Astrocyte (in vitro differentiated cells and primary cell): ENCODE measurements around the gene PADI4. TPM values are rescaled to one million over a fixed set of nuclear protein-coding genes. Genes with fewer than 3 reads are reported as not detected.

Experiments
- DNase-seq: peaks from one replicate; pipeline ENCODE4 v3.0.0-alpha.2; 2010; ENCODE audit warnings: low read depth
- FAIRE-seq: peaks from 2 replicates; lab custom pipeline; 2011; peaks lifted over from hg19 to GRCh38; lab: Jason Lieb, UNC
- H2AFZ ChIP-seq: 2 replicates; pipeline ENCODE4 v1.6.0; 2012; ENCODE audit warnings: low read depth, low read length, inconsistent platforms
- H3K27ac ChIP-seq: 2 replicates; pipeline ENCODE4 v1.5.1; 2011; ENCODE audit warnings: low read depth, low read length, inconsistent platforms
- H3K27me3 ChIP-seq: 2 replicates; pipeline ENCODE4 v1.6.0; 2011; ENCODE audit warnings: low read length, inconsistent platforms; ENCODE audit not compliant: insufficient read depth
- H3K36me3 ChIP-seq: 2 replicates; pipeline ENCODE4 v1.5.1; 2011; ENCODE audit warnings: low read length, inconsistent platforms; ENCODE audit not compliant: insufficient read depth
- H3K4me1 ChIP-seq: 2 replicates; pipeline ENCODE4 v1.5.1; 2011; ENCODE audit warnings: low read length, inconsistent platforms; ENCODE audit not compliant: insufficient read depth
- H3K4me2 ChIP-seq: 2 replicates; pipeline ENCODE4 v1.6.0; 2012; ENCODE audit warnings: low read length, inconsistent platforms
- H3K4me3 ChIP-seq: 2 replicates; pipeline ENCODE4 v1.5.1; 2011; ENCODE audit warnings: low read depth, mild to moderate bottlenecking, low read length, inconsistent platforms; ENCODE audit not compliant: insufficient read depth
- H3K79me2 ChIP-seq: 2 replicates; pipeline ENCODE4 v1.6.0; 2012; ENCODE audit warnings: mild to moderate bottlenecking, low read length, inconsistent platforms; ENCODE audit not compliant: insufficient read depth
- H3K9ac ChIP-seq: 2 replicates; pipeline ENCODE4 v1.6.0; 2012; ENCODE audit warnings: mild to moderate bottlenecking, low read length, inconsistent platforms
- H3K9me3 ChIP-seq: 2 replicates; pipeline ENCODE4 v1.5.1; 2012; ENCODE audit warnings: low read depth, mild to moderate bottlenecking, low read length, inconsistent platforms; ENCODE audit not compliant: insufficient read depth
- H4K20me1 ChIP-seq: 2 replicates; pipeline ENCODE4 v1.6.0; 2012; ENCODE audit warnings: low read length, inconsistent platforms; ENCODE audit not compliant: insufficient read depth
- H3K27ac Mint-ChIP-seq: one replicate; pipeline ENCODE4 v1.8.0; 2021; ENCODE audit warnings: mild to moderate bottlenecking, mixed read lengths; ENCODE audit not compliant: unreplicated experiment
- H3K27me3 Mint-ChIP-seq: one replicate; pipeline ENCODE4 v1.8.0; 2021; ENCODE audit warnings: low read depth, mixed read lengths; ENCODE audit not compliant: unreplicated experiment
- H3K36me3 Mint-ChIP-seq: one replicate; pipeline ENCODE4 v1.8.0; 2021; ENCODE audit warnings: low read depth, mixed read lengths; ENCODE audit not compliant: unreplicated experiment
- H3K4me1 Mint-ChIP-seq: one replicate; pipeline ENCODE4 v1.8.0; 2021; ENCODE audit warnings: low read depth, mixed read lengths; ENCODE audit not compliant: unreplicated experiment
- H3K4me3 Mint-ChIP-seq: one replicate; pipeline ENCODE4 v1.8.0; 2021; ENCODE audit warnings: mild to moderate bottlenecking, moderate library complexity, mixed read lengths; ENCODE audit not compliant: unreplicated experiment
- H3K9me3 Mint-ChIP-seq: one replicate; pipeline ENCODE4 v1.8.0; 2021; ENCODE audit warnings: mild to moderate bottlenecking, mixed read lengths; ENCODE audit not compliant: unreplicated experiment
- EZH2 ChIP-seq: IDR thresholded peaks from 2 replicates; pipeline ENCODE4 v1.6.1; 2012; ENCODE audit warnings: mild to moderate bottlenecking, low read length, inconsistent platforms; ENCODE audit not compliant: insufficient read depth
- total RNA-seq: library from RNA; stranded (reverse); gene quantifications from 2 replicates; pipeline ENCODE4 v1.2.1, GENCODE V29; 2021
- TF ChIP-seq, protein P1 (sequence below): IDR thresholded peaks from 2 replicates; pipeline ENCODE4 v1.5.1; 2011; ENCODE audit warnings: low read depth, mild to moderate bottlenecking, inconsistent platforms, low read length, moderate library complexity; ENCODE audit not compliant: insufficient read depth

Gene PADI4
- total RNA-seq, 1 donor from 2014 or later: not detected

DNA sequence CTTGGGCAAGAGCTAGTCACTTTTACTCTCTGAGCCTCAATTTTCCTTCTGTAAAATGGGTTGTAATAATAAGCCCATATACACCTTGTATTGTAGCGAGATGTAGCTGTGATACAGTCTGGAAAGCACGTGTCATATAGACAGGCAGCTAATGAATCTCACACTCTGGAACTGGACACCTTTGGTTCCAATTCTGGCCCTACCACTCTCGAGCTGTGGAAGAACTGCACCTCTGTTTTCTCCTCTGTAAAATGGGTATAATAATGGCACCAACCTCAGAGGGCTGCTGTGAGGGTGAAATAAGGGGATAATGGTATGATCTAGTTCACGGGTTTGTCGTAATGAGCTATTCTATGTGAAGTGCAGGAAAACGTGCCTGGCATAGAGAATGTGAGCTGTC, 668 bp upstream of the PADI4 start:
- no peak for FAIRE-seq

DNA sequence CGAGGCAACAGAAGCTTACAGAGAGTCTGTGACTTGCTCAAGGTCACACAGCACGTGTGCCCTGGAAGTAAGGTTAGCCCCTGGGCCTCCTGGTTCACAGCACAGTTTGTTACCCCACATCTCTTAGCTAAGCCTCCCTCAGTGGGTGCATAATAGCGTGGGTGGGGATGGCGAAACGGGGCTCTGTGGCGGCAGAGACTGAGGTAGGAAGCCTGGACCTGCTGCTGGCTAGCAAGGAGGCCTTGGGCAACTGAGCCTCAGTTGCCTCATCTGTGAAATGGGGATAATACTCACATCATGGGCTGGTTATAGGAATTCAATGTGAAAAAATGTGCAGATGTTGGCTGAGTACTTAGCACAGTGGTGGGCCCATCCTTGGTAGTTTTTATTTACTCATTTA, 596 bp downstream of the PADI4 start:
- H4K20me1 ChIP-seq: no peaks in the 10 kb centered on the region
- no peak overlapping the region for H3K9ac ChIP-seq
- no peak overlapping the region for H3K27ac ChIP-seq
- FAIRE-seq (no peak), DNase-seq (no peak)
- H3K36me3 ChIP-seq: no peaks in the 10 kb centered on the region
- Mint-ChIP-seq H3K4me1 (no peaks in the 10 kb centered on the region), H3K27ac (no peak overlapping the region), H3K9me3 (peaks cover under 1% of the 10 kb centered on the region), H3K4me3 (no peak overlapping the region), H3K27me3 (peaks cover 24% of the 10 kb centered on the region), H3K36me3 (no peaks in the 10 kb centered on the region)
- H3K4me3 ChIP-seq: no peak overlapping the region
- no peak overlapping the region for H2AFZ ChIP-seq
- H3K27me3 ChIP-seq: peaks cover under 1% of the 10 kb centered on the region
- no peaks in the 10 kb centered on the region for H3K4me1 ChIP-seq
- TF ChIP-seq EZH2: no peak
- TF ChIP-seq, protein P1, sequence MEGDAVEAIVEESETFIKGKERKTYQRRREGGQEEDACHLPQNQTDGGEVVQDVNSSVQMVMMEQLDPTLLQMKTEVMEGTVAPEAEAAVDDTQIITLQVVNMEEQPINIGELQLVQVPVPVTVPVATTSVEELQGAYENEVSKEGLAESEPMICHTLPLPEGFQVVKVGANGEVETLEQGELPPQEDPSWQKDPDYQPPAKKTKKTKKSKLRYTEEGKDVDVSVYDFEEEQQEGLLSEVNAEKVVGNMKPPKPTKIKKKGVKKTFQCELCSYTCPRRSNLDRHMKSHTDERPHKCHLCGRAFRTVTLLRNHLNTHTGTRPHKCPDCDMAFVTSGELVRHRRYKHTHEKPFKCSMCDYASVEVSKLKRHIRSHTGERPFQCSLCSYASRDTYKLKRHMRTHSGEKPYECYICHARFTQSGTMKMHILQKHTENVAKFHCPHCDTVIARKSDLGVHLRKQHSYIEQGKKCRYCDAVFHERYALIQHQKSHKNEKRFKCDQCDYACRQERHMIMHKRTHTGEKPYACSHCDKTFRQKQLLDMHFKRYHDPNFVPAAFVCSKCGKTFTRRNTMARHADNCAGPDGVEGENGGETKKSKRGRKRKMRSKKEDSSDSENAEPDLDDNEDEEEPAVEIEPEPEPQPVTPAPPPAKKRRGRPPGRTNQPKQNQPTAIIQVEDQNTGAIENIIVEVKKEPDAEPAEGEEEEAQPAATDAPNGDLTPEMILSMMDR: no peak
- no peak overlapping the region for H3K4me2 ChIP-seq
- H3K9me3 ChIP-seq: no peaks in the 10 kb centered on the region
- no peaks in the 10 kb centered on the region for H3K79me2 ChIP-seq

More for the DNA sequence above, 668 bp upstream of the PADI4 start:
- H3K27me3 ChIP-seq: no peaks in the 10 kb centered on the region
- no peaks in the 10 kb centered on the region for H3K79me2 ChIP-seq
- no peak overlapping the region for H3K4me3 ChIP-seq
- H3K4me1 ChIP-seq: no peaks in the 10 kb centered on the region
- Mint-ChIP-seq H3K9me3 (peaks cover 8% of the 10 kb centered on the region), H3K27ac (no peak overlapping the region), H3K4me3 (no peak overlapping the region), H3K4me1 (no peaks in the 10 kb centered on the region), H3K27me3 (peaks cover 24% of the 10 kb centered on the region), H3K36me3 (no peaks in the 10 kb centered on the region)
- no peaks in the 10 kb centered on the region for H4K20me1 ChIP-seq
- DNase-seq: no peak
- no peaks in the 10 kb centered on the region for H3K9me3 ChIP-seq
- H2AFZ ChIP-seq: no peak overlapping the region
- H3K4me2 ChIP-seq: no peak overlapping the region
- TF ChIP-seq, protein P1: no peak
- TF ChIP-seq EZH2: no peak
- H3K36me3 ChIP-seq: no peaks in the 10 kb centered on the region
- H3K27ac ChIP-seq: no peak overlapping the region
- H3K9ac ChIP-seq: no peak overlapping the region

DNA sequence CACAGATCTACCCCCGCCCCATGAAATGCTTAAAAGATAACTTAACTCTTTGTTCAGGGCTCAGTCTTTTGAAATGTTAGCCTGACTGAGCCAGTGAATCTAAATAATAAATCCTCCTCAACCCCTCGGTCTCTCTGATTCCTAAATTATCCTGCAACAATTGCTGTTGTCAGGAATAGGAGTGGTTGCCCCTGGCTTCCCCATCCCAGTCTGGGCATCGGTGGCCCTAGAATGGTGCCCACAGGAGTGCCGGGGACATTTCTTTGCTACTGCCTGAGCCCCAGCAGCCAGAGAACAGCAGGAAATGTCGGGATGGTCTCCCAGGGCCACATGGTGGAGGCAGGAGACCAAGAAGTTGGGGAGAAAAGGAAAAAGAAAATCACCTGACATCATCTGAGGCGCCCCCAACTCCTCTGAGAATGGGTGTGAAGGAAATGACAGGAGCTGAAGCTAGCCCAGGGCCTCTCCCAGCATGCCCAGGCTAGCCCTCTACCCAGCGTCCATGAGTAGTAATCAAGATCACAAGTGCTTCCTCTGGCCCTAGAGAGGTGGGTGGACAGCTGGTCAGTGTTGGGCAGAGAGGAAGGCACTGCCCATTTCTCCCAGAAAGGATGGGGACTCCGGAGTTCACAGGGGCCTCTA, 1.6 kb downstream of the PADI4 start:
- H3K36me3 ChIP-seq: no peaks in the 10 kb centered on the region
- H3K9ac ChIP-seq: no peak overlapping the region
- no peaks in the 10 kb centered on the region for H4K20me1 ChIP-seq
- H3K4me3 ChIP-seq: no peak overlapping the region
- no peak overlapping the region for H2AFZ ChIP-seq
- H3K79me2 ChIP-seq: no peaks in the 10 kb centered on the region
- TF ChIP-seq EZH2: no peak
- TF ChIP-seq, protein P1: no peak
- H3K4me1 ChIP-seq: no peaks in the 10 kb centered on the region
- no peak overlapping the region for H3K27ac ChIP-seq
- Mint-ChIP-seq H3K27ac (no peak overlapping the region), H3K9me3 (no peaks in the 10 kb centered on the region), H3K4me3 (no peak overlapping the region), H3K27me3 (peaks cover 30% of the 10 kb centered on the region), H3K36me3 (no peaks in the 10 kb centered on the region), H3K4me1 (no peaks in the 10 kb centered on the region)
- H3K27me3 ChIP-seq: peaks cover 3% of the 10 kb centered on the region
- FAIRE-seq (no peak), DNase-seq (no peak)
- H3K9me3 ChIP-seq: no peaks in the 10 kb centered on the region
- no peak overlapping the region for H3K4me2 ChIP-seq
